Measurements from ENCODE around the gene SMARCA1. TPM values are rescaled to one million over a fixed set of nuclear protein-coding genes. Genes with fewer than 3 reads are reported as not detected.

The SMARCA1 gene
- total and polyA plus RNA-seq, 12 donors: 6.3 to 42.9 (median 32.1) TPM

DNA sequence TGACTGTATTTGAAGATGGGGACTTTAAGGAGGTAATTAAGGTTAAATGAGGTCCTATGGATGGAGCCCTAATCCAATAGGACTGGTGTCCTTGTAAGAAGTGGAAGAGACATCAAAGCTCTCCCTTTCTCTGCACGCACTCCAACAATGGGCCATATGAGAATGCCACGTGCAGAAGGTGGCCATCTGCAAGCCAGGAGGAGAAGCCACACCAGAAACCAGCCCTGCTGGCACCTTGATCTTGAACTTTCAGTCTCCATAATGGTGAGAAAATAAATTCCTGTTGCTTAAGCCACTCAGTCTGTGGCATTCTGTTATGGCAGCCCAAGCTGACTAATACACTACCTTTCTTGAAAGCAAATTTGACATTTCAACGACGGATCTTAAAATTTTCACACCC lies 73.2 kb downstream of the SMARCA1 start:
- H3K4me3 ChIP-seq: no peak overlapping the region
- intact Hi-C loops (cut with DNase I): no loop called here
- no peak overlapping the region for H3K27ac ChIP-seq
- peaks cover 0 to 15% (median 0%) of the 10 kb centered on the region in 9 donors for H3K36me3 ChIP-seq
- H3K27me3 ChIP-seq: no peaks in the 10 kb centered on the region
- no peaks in the 10 kb centered on the region for H3K4me1 ChIP-seq
- no peaks in the 10 kb centered on the region for H3K9me3 ChIP-seq
- TF ChIP-seq, protein P1, sequence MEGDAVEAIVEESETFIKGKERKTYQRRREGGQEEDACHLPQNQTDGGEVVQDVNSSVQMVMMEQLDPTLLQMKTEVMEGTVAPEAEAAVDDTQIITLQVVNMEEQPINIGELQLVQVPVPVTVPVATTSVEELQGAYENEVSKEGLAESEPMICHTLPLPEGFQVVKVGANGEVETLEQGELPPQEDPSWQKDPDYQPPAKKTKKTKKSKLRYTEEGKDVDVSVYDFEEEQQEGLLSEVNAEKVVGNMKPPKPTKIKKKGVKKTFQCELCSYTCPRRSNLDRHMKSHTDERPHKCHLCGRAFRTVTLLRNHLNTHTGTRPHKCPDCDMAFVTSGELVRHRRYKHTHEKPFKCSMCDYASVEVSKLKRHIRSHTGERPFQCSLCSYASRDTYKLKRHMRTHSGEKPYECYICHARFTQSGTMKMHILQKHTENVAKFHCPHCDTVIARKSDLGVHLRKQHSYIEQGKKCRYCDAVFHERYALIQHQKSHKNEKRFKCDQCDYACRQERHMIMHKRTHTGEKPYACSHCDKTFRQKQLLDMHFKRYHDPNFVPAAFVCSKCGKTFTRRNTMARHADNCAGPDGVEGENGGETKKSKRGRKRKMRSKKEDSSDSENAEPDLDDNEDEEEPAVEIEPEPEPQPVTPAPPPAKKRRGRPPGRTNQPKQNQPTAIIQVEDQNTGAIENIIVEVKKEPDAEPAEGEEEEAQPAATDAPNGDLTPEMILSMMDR (IDR thresholded peaks at IDR 0.05): no peak
- 95 to 98% methylated on average over 4 of the region's 4 CpGs for WGBS, 2 donors
- no peak for DNase-seq
- no peak for ATAC-seq

DNA sequence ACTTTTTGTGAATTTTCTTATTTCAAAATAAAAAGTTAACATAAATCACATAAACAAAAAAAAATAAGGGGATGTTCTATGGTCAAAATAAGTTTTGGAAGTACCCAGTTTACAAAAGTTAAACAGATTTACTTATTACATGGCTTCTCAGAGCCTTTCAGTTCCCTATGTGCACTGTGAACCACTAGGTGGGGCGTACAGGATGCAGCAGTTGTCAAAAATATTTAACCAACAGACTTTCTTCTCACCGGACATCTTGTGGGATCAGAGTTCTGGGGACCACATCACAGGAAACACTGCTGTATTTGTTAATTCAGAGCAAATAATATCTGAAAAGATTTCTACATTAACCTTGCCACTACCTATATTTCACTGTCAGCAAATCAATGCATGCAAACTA lies 74.1 kb downstream of the SMARCA1 start:
- Histone ChIP-seq H3K9me3 (no peaks in the 10 kb centered on the region), H3K4me1 (no peaks in the 10 kb centered on the region), H3K27me3 (no peaks in the 10 kb centered on the region), H3K27ac (no peak overlapping the region), H3K4me3 (no peak overlapping the region), H3K36me3 (peaks cover 0 to 15% (median 0%) of the 10 kb centered on the region in 9 donors)
- DNase-seq: no peak
- TF ChIP-seq, protein P1 (IDR thresholded peaks at IDR 0.05): no peak
- WGBS, 2 donors: 77 to 87% methylated on average over 2 of the region's 2 CpGs
- no peak for ATAC-seq
- intact Hi-C loops (cut with DNase I): no loop called here

DNA sequence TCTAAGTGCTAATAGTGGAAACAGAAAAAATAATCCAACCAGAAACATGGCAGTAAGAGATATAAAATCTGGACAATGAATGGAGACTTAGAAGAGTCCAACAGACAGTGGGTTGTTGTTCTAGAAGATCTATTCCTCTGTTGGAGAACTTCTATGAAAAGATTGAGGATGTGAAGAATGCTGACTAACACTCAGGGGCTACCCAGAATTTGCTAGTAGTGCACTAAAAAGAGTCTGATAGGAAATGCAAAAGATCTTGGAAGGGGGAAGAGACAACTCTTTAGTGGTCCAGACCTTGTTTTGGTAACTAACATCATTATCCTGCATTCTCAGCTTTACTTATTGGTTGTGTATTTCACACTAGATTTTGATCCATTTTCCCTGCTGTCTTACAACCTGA lies 77.9 kb downstream of the SMARCA1 start:
- no peaks in the 10 kb centered on the region for H3K9me3 ChIP-seq
- no peaks in the 10 kb centered on the region for H3K4me1 ChIP-seq
- no peak overlapping the region for H3K4me3 ChIP-seq
- H3K27me3 ChIP-seq: no peaks in the 10 kb centered on the region
- intact Hi-C loops (cut with DNase I): no loop called here
- no peak for DNase-seq
- TF ChIP-seq, protein P1 (IDR thresholded peaks at IDR 0.05): no peak
- peaks cover 0 to 15% (median 0%) of the 10 kb centered on the region in 9 donors for H3K36me3 ChIP-seq
- no peak overlapping the region for H3K27ac ChIP-seq
- ATAC-seq: no peak

DNA sequence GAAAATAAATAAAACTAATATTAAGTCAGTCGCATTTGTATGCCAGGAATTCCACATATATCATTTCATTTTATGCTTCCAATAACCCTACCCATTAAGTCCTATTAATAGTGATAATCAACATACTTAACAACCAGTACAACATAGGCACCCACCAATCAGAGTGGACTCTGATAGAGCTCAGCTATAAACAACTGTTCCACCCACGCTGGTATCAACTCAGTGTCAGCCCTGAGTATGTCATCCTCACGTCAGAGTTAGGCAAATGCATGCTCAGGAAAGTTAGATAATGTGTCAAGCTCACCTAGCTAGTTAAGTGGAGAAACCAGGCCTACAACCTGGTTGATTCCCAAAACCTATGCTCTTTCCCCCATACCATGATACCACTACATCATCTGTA lies 89.3 kb downstream of the SMARCA1 start:
- H3K27me3 ChIP-seq: no peaks in the 10 kb centered on the region
- ATAC-seq (peak in 1 of 8 donors; percentile 22), DNase-seq (no peak)
- intact Hi-C loops (cut with DNase I): no loop called here
- H3K27ac ChIP-seq: no peak overlapping the region
- H3K4me3 ChIP-seq: no peak overlapping the region
- no peaks in the 10 kb centered on the region for H3K9me3 ChIP-seq
- no peaks in the 10 kb centered on the region for H3K36me3 ChIP-seq
- H3K4me1 ChIP-seq: no peaks in the 10 kb centered on the region
- WGBS, 2 donors: 60 to 78% methylated on average over 3 of the region's 3 CpGs
- TF ChIP-seq, protein P1 (IDR thresholded peaks at IDR 0.05): no peak

DNA sequence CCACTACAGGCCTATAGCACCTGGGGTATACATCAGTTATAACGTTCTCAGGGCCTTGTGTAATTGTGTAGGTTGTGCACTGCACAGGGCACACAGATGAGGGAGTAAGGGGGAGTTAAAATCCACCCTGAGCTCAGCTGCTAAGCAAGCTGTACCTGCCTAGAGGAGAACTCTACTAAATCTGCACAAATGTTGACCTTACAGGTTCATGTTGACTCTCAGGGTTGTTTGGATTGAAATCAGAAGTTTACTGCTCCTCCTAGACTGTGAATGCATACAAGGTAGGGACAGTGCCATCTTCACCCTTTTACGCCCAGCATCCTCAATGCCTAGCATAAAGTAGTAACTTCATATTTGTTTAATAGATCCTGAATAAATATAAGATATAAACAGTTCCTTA lies 89.8 kb downstream of the SMARCA1 start:
- intact Hi-C loops (cut with DNase I): no loop called here

More for the DNA sequence above, 89.8 kb downstream of the SMARCA1 start:
- TF ChIP-seq, protein P1 (IDR thresholded peaks at IDR 0.05): no peak
- Histone ChIP-seq H3K4me1 (no peaks in the 10 kb centered on the region), H3K4me3 (no peak overlapping the region), H3K27me3 (no peaks in the 10 kb centered on the region), H3K9me3 (no peaks in the 10 kb centered on the region), H3K36me3 (no peaks in the 10 kb centered on the region), H3K27ac (no peak overlapping the region)
- ATAC-seq (no peak), DNase-seq (no peak)
- 94 to 97% methylated on average over 2 of the region's 2 CpGs for WGBS, 2 donors
